Activated CD4-positive, CD25-positive, alpha-beta regulatory T cell treated with anti-CD3 and anti-CD28 coated beads, Interleukin-2, amount 50 U/mL, for 72 hours (primary cell): ENCODE results near the gene VPS26A.
A peak's percentile ranks its signal among the peaks of the same experiment; 100 is the strongest.

Source experiments
- DNase-seq: peaks from one replicate; pipeline ENCODE4 v3.0.0; 2021

Gene VPS26A

GRCh38 chr10:69179743-69180524 is 56.0 kb downstream of the VPS26A start, which contains the start of gene SUPV3L1:
Gene SUPV3L1, plus strand, starts transcription at chr10:69180234. Its CDS starts 58 bp downstream, at chr10:69180292.
- DNase-seq: peak; percentile 88

- DNase-seq: no peak
Measured at GRCh38 chr10:69180525-69181204, 56.7 kb downstream of the VPS26A start.

DNA sequence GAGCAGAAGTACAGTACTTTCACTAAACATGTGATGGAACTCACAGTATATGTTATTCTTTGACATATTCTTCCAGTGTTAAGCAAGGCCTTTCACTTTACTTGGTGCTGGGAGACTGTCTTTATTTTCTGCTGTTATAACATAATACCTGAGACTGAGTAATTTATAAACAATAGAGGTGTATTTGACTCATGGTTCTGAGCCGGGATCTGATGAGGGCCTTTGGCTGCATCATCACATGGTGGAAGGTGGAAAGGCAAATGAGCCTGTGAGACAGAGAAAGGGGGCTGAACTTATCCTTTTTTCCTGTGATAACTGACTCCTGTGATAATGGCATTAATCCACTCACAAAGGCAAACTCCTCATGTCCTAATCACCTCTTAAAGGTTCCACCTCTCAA is 57.5 kb downstream of the VPS26A start:
- DNase-seq: no peak

GRCh38 chr10:69182005-69182404 is 58.0 kb downstream of the VPS26A start:
- DNase-seq: no peak

DNA sequence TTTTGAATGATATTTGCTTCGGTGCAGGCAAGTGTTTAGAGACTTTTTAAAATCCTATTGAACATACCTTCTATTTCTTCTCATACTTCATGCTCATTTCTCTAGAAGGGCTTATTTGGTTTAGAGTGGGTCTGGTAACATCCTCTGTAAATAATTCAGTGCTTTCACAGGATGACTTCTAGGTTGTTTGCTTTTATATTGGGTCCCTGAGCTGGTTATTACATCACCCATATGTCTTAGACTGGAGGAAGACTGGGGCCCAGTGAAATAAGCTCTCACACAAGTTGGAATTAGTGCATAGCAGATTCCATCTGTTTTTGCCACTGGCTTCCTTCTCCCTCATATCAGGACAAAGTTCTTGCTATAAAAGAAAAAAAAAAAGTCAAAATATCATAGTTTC is 62.5 kb downstream of the VPS26A start:
- DNase-seq: no peak

- DNase-seq: no peak
Measured at GRCh38 chr10:69201045-69201444, 77.1 kb downstream of the VPS26A start.

DNA sequence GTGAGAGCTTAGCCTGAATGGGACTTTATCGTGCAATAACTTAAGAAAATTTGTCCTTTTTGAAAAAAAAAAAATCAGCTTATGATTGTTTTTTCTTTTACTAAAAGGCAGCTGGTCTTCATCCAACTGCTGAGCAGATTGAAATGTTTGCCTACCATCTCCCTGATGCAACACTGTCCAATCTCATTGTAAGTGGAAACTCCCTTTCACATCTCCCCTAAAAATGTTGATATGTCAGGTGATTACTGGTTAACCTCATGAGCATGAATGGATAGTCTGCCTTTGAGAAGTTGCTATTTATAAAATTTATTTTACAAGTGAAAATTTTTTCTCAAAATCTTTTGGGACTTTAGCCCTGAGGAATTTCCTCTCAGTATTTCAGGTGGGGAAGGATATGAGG is 78.4 kb downstream of the VPS26A start:
- no peak for DNase-seq

DNA sequence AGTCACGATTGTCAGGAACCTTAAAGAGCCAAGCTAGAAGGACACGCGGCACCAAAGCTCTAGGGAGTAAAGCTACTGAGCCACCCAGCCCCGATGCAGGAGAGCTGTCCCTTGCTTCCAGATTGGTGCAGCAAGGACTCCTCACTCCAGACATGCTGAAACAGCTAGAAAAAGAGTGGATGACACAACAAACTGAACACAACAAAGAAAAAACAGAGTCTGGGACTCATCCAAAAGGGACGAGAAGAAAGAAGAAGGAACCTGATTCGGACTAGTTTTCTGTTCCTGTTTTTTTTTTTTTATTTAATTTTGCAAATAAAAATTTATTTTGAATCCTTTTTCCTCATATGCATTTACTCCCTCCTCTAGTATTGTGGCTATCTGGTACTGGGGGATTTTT is 84.8 kb downstream of the VPS26A start:
- no peak for DNase-seq

GRCh38 chr10:69209787-69210484 is 86.0 kb downstream of the VPS26A start:
- no peak for DNase-seq

DNA sequence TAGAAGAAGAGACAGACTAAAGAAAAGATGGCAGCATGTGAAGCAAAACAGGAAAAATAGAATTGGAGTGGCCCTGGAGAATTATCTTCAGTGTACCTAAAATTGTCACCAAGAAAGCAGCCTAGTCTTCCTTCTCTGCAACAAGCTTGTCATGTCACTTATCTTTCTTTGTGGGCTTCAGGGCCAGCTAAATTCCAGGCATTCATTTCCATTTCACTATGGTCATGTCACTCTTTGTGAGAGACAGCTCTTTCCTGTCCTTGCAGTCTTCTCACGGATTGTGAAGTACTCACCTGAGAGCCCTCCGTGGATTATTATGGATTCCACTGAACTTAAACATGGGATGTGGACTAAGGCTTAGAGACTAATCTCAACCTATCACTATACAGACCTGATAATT is 87.1 kb downstream of the VPS26A start:
- DNase-seq: no peak

DNA sequence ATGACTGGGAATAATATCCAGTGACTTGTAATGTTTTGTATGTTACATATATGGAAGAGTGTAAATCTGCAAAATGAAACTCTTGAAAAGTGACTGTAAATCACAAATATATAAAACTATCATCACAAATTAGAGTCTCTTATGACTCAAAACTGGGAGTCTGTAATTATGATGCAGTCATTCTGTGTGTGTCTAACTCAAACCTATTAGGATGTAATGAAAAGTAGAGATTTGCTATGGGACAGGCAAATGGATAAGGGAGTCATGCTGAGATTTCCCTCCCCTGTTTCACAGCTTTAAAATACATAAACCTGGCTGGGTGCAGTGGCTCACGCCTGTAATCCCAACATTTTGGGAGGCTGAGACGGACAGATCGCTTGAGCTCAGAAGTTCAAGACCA is 87.5 kb downstream of the VPS26A start:
- no peak for DNase-seq

- DNase-seq: no peak
Measured at GRCh38 chr10:69213591-69214311, 89.8 kb downstream of the VPS26A start.

DNA sequence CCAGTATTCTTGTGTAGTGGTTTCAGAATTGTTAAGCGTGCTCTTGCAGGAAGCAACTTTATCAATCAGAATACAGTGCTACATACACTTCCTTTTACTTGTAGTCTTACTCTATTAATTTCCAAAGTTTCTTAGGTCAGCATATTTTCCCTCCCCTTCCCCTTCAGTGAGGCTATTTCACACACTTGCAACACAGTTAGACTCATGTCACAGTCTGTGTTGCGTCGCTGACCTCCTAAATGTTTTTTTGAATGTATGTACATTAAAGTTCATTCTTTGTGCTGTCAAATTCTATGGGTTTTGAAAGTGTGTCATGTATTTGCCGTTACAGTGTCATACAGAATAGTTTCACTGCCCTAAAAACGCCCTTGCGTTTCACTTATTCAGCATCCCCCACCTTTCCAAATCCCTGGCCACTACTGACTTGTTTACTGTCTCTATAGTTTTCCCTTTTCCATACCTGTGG is 90.7 kb downstream of the VPS26A start:
- DNase-seq: no peak

- DNase-seq: no peak
Measured at GRCh38 chr10:69215405-69216171, 91.6 kb downstream of the VPS26A start.

DNA sequence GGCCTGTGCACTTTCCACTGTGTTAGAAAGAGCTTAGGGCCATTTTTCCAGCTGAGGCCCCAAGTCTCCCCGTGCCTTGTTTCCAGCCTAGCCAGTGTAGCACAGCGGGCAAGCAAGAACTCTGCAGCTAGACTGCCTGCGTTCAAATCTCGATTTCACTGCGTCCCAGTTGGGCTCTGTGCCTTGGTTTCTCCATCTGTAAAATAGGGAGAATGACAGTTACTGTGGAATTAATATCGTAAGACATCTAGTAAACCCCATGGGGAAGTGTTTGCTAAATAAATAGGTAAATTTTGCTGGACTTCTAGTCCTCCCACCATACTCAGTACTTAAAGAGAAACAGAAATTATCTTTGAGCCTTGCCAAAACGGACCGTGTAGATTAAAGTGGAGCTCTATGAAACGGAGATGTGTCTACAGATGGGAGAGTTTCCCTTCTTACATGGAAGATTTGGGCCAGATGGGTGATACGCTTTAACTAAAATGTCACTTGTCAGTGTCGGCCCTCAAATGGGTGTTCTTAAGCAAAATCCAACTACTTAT is 92.7 kb downstream of the VPS26A start:
- no peak for DNase-seq

GRCh38 chr10:69217119-69217754 is 93.3 kb downstream of the VPS26A start:
- no peak for DNase-seq

DNA sequence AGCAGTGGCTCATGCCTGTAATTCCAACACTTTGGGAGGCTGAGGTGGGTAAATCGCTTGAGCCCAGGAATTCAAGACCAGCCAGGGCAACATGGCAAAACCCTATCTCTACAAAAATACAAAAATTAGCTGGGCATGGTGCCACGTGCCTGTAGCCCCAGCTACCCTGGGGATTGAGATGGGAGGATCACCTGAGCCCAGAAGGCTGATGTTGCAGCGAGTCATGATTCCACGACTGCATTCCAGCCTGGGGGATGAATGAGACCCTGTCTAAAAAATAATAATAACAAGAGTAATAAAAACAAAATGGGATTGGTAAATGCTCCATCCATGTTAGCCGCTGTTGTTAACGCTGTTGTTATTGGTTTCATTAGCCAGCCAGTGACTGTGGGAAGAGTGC is 94.9 kb downstream of the VPS26A start:
- DNase-seq: no peak

DNA sequence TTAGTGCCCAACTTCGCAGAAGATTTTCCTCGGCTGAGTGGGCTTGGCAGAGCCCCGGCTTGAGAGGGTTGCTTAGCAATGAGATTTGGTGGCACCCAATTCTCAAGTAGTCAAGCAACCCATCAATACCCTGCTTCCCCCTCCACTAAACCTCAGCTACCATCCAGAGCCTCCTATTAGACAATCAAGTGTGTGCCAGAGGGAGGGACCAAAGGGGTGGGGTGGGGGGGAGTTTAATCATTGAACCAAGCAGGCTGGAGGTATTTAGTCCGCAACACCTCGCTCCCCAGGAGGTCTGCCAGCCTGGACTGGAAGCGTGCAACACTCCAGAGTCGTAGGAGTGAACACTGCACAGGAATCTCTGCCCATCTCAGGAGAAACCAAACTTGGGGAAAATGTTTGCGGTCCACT is 96.1 kb downstream of the VPS26A start, which contains the start of gene HKDC1:
TSS of gene HKDC1 (plus strand) at position 292 of the 411 bp plus-strand sequence. CDS start at position 396, 104 bp downstream.
- DNase-seq: no peak

DNA sequence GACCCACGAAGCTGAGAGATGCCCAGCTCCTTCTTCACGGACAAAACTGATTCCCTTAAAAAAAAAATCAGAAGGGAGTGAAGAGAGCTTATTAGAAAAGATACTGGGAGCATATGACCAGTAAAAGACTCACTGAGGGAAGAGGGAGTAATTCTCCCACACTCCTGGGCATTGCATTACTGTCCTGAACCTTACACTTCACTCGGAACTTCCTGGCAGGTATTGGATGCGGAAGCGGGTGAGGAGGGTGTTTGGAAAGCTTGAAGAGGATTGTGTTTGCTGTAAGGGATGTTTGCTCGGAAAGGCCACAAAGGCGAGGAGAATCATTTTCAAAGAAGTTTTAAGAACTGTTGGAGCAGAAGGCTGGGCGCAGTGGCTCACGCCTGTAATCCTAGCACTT is 96.5 kb downstream of the VPS26A start:
- DNase-seq: no peak
